HL-60 (cell line): ENCODE results near the gene KLK6.

Source experiments
- DNase-seq, 2 experiments: peaks; one replicate each; pipeline ENCODE4 v3.0.0-alpha.2; 2010 to 2020; ENCODE audit warnings: low read depth in 1 of 2, low spot score in 1 of 2
- H3K27ac ChIP-seq: fragments of 250-450 bp; sonication (Bioruptor Pico); replicated peaks from 2 replicates; pipeline ENCODE4 v1.5.1; 2020; ENCODE audit warnings: mild to moderate bottlenecking, moderate library complexity
- H3K27me3 ChIP-seq: fragments of 250-450 bp; sonication (Bioruptor Pico); 2 replicates; pipeline ENCODE4 v1.5.1; 2021; ENCODE audit warnings: mild to moderate bottlenecking, moderate library complexity; ENCODE audit not compliant: insufficient read depth, poor library complexity, severe bottlenecking
- H3K4me3 ChIP-seq: replicated peaks from 2 replicates; pipeline ENCODE4 v1.5.1; 2011; ENCODE audit warnings: mild to moderate bottlenecking, control low read depth, low read length; ENCODE audit not compliant: insufficient read depth
- CTCF ChIP-seq: IDR thresholded peaks from one replicate; pipeline ENCODE4 v1.5.1; 2011; ENCODE audit warnings: low read length, control low read depth, inconsistent platforms; ENCODE audit not compliant: insufficient read depth
- GABPA ChIP-seq: IDR thresholded peaks from 2 replicates; pipeline ENCODE4 v1.6.1; 2012; ENCODE audit warnings: low read depth
- POLR2AphosphoS5 ChIP-seq: IDR thresholded peaks from 2 replicates; pipeline ENCODE4 v1.6.1; 2012; ENCODE audit warnings: low read depth
- REST ChIP-seq: IDR thresholded peaks from 2 replicates; pipeline ENCODE4 v1.6.1; 2012; ENCODE audit warnings: low read depth; ENCODE audit not compliant: insufficient replicate concordance
- SPI1 ChIP-seq: IDR thresholded peaks from 2 replicates; pipeline ENCODE4 v1.6.1; 2012; ENCODE audit warnings: low read depth, mild to moderate bottlenecking, borderline replicate concordance

Gene KLK6

GRCh38 chr19:51002089-51002532, 32.7 kb upstream of the KLK6 start:
- TF ChIP-seq SPI1 (no peak), CTCF (no peak), REST (no peak), GABPA (no peak), POLR2AphosphoS5 (no peak)
- Histone ChIP-seq H3K27ac (no peak overlapping the region), H3K27me3 (peaks cover 5% of the 10 kb centered on the region), H3K4me3 (no peak overlapping the region)
- DNase-seq, result no peak

- DNase-seq, result no peak
- H3K4me3 ChIP-seq, result no peak within 1 kb of the TSS
- no peak within 1 kb of the TSS for H3K27ac ChIP-seq
- TF ChIP-seq CTCF, result no peak
- no peak for TF ChIP-seq SPI1
- no peak for TF ChIP-seq POLR2AphosphoS5
- TF ChIP-seq GABPA, result no peak
- no peak for TF ChIP-seq REST
- H3K27me3 ChIP-seq, result peaks cover 5% of the 10 kb centered on the region
Observed at GRCh38 chr19:51001515-51001914, 32.1 kb upstream of the KLK6 start, which contains the start of gene KLK8. Gene KLK8 (minus strand): TSS chr19:51001604. CDS start chr19:51001167, 437 bp downstream.

GRCh38 chr19:51000981-51001380, 31.6 kb upstream of the KLK6 start:
- Histone ChIP-seq H3K27me3 (peaks cover 5% of the 10 kb centered on the region), H3K4me3 (no peak overlapping the region), H3K27ac (no peak overlapping the region)
- no peak for DNase-seq
- TF ChIP-seq REST (no peak), POLR2AphosphoS5 (no peak), SPI1 (no peak), CTCF (no peak), GABPA (no peak)
